NT2/D1 (cell line): ENCODE results near the gene CDKN2B.

Source experiments
- SUZ12 ChIP-seq: IDR thresholded peaks from 2 replicates; pipeline ENCODE4 v1.6.1; 2011; ENCODE audit not compliant: insufficient read length, insufficient read depth; ENCODE audit errors: extremely low read depth
- YY1 ChIP-seq: IDR thresholded peaks from 2 replicates; pipeline ENCODE4 v1.6.1; 2011; ENCODE audit not compliant: insufficient read length, insufficient read depth
- ZNF274 ChIP-seq: IDR thresholded peaks from 2 replicates; pipeline ENCODE4 v1.6.1; 2011; ENCODE audit warnings: mild to moderate bottlenecking, low read depth, low read length

GRCh38 chr9:21958833-21959232 lies 50.3 kb downstream of the CDKN2B start:
- TF ChIP-seq YY1 (no peak), SUZ12 (no peak), ZNF274 (no peak)
